Transverse colon (tissue), 4 donors: Measurements from ENCODE around the gene MYF5. TPM values are rescaled to one million over a fixed set of nuclear protein-coding genes. Genes with fewer than 3 reads are reported as not detected.

Experiments
- DNase-seq: peaks from one replicate; pipeline ENCODE4 v3.0.0-alpha.2; 2019
- H3K27ac ChIP-seq, 4 donors: fragments of 200-600 bp; sonication (generic); 2 replicates each; pipeline ENCODE4 v1.5.1; 2016 to 2018; ENCODE audit warnings: inconsistent platforms in 4 of 4
- H3K27me3 ChIP-seq: fragments of 200-600 bp; sonication (generic); 2 replicates; pipeline ENCODE4 v1.5.1; 2017; ENCODE audit warnings: inconsistent platforms
- H3K36me3 ChIP-seq, 4 donors: fragments of 200-600 bp; sonication (generic); 2 replicates each; pipeline ENCODE4 v1.5.1; 2017 to 2019; ENCODE audit warnings: inconsistent platforms in 4 of 4
- H3K4me1 ChIP-seq, 4 donors: fragments of 200-600 bp; sonication (generic); 2 replicates each; pipeline ENCODE4 v1.5.1; 2017 to 2020; ENCODE audit warnings: inconsistent platforms in 4 of 4
- H3K4me3 ChIP-seq, 4 donors: fragments of 200-600 bp; sonication (generic); 1 replicate in 1 of 4; 2 replicates in 3 of 4; pipeline versions ENCODE4 v1.5.1 to v1.6.1; 2017 to 2019; ENCODE audit warnings: inconsistent platforms in 4 of 4
- H3K9me3 ChIP-seq, 2 donors: fragments of 200-600 bp; sonication (generic); 2 replicates each; pipeline ENCODE4 v1.5.1; 2017 to 2019; ENCODE audit warnings: inconsistent platforms in 2 of 2
- CTCF ChIP-seq, 5 experiments: fragments of 200-600 bp in 3 of 5; fragments of 450-650 bp in 2 of 5; sonication (generic) in 3 of 5; IDR thresholded peaks; 1 replicate in 2 of 5; 2 replicates in 3 of 5; pipeline ENCODE4 v1.5.1; 2016 to 2017; ENCODE audit warnings: antibody characterized with exemption in 5 of 5, inconsistent platforms in 3 of 5, mild to moderate bottlenecking in 2 of 5, moderate library complexity in 1 of 5
- EP300 ChIP-seq: sonication (generic); formaldehyde crosslinking; IDR thresholded peaks from one replicate; pipeline ENCODE4 v1.6.1; 2017; ENCODE audit warnings: antibody characterized with exemption, low read depth
- POLR2A ChIP-seq: fragments of 450-650 bp; IDR thresholded peaks from one replicate; pipeline ENCODE4 v1.6.1; 2016; ENCODE audit warnings: antibody characterized with exemption, mild to moderate bottlenecking, moderate library complexity
- POLR2AphosphoS5 ChIP-seq, 3 donors: sonication (generic); formaldehyde crosslinking; IDR thresholded peaks; one replicate each; pipeline ENCODE4 v1.6.1; 2016; ENCODE audit warnings: antibody characterized with exemption in 3 of 3
- whole genome bisulfite sequencing, 2 donors: methylation state at CpG; one replicate each; pipeline ENCODE4 v1.1.5; 2018; ENCODE audit warnings: low coverage in 1 of 2; 5-methylcytosine and 5-hydroxymethylcytosine counted together
- in situ Hi-C, 4 donors: fragments of 200-750 bp; cut with MboI; loops; one replicate each; pipeline versions ENCODE4 v1.15.0 to v1.15.1; 2017; ENCODE audit warnings: low sequenced_read_pairs in 3 of 4, low pct_ligation_motif_present in 1 of 4, low pct_unique_long_range_greater_than_20kb in 1 of 4
- intact Hi-C: fragments of 100-400 bp; cut with DNase I; formaldehyde crosslinking; loops from one replicate; pipeline ENCODE4 v1.15.1; 2023; ENCODE audit warnings: low total_unique reads
- total RNA-seq, 4 donors: library from RNA; depleted of rRNA; stranded (reverse); fragments of >200 nt; gene quantifications; one replicate each; pipeline ENCODE4 v1.1.0, GENCODE V29; 2016

The MYF5 gene
- total RNA-seq, 4 donors from 2014 or later, result not detected

GRCh38 chr12:80698256-80698655 is 18.5 kb upstream of the MYF5 start:
- intact Hi-C loops, result no loop called here

DNA sequence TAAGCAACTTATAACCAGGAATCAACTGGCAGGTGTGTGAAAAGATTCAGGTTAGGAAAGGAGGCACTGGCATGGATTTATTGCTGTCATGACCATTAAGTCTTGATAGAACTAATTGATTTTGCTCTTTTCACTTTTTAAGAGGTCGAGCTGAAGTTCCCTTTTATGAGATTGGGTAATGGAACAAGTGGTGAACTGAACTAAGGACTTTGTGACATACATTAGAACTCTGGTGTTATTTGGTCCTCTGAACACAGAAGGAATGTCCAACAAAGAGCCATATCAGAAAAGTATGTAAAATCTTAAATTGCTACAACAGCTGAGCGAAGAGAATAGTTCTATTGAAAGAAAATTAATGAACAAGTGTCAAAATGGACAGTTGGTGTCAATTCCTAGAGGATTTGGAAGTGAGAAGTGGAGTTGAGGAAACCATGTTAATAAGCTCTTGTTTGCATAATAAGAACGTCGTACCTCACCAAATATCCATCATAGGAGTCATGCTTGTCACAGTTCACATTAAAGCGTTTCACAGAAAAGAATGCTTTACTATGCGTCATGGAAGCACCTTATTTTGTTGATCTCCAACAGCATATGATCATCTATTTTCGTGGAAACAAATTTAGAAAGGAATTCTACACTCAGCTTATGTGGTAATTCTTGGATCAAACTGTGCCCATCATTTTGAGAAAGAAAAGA is 17.7 kb upstream of the MYF5 start:
- DNase-seq, result no peak
- no peaks in the 10 kb centered on the region for H3K27me3 ChIP-seq
- 62 to 70% methylated on average over 7 of the region's 7 CpGs for WGBS, 2 donors
- no peak for TF ChIP-seq POLR2AphosphoS5 (IDR thresholded peaks at IDR 0.05)
- no peak overlapping the region for H3K4me3 ChIP-seq
- H3K4me1 ChIP-seq, result no peaks in the 10 kb centered on the region
- no peak overlapping the region for H3K27ac ChIP-seq
- H3K9me3 ChIP-seq, result no peaks in the 10 kb centered on the region
- H3K36me3 ChIP-seq, result no peaks in the 10 kb centered on the region
- in situ Hi-C loops, result no loop called here
- intact Hi-C loops, result no loop called here

More at GRCh38 chr12:80698256-80698655, 18.5 kb upstream of the MYF5 start:
- in situ Hi-C loops, result no loop called here
- no peak for DNase-seq
- WGBS, 2 donors, result 79 to 84% methylated on average over 7 of the region's 7 CpGs
- Histone ChIP-seq H3K4me3 (no peak overlapping the region), H3K27ac (no peak overlapping the region), H3K36me3 (no peaks in the 10 kb centered on the region), H3K9me3 (no peaks in the 10 kb centered on the region), H3K4me1 (no peaks in the 10 kb centered on the region), H3K27me3 (no peaks in the 10 kb centered on the region)
- TF ChIP-seq POLR2A (no peak), POLR2AphosphoS5 (IDR thresholded peaks at IDR 0.05) (no peak), EP300 (no peak), CTCF (IDR thresholded peaks at IDR 0.05) (no peak)

DNA sequence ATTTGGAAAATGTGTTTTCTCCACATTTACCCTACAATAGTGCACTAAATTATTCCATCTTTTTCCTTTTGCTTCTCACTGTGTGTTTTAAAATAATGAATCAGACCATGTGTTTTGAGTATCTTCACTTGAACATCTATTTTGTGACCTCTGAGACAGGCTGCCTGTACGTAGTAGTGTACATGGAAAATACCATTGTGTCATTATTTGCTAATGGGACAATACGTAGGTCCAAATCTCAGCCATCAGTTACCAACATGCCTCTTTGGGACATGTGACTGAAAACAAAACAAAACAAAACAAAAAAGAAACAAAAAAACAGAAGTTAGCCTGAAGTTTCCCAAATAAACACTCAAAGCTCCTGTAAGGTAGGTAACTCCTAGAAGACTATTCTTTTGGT is 16.4 kb upstream of the MYF5 start:
- 68 to 73% methylated on average over 2 of the region's 2 CpGs for WGBS, 2 donors
- no peaks in the 10 kb centered on the region for H3K36me3 ChIP-seq
- H3K27me3 ChIP-seq, result no peaks in the 10 kb centered on the region
- H3K27ac ChIP-seq, result no peak overlapping the region
- in situ Hi-C loops, result no loop called here
- no peak for TF ChIP-seq POLR2AphosphoS5 (IDR thresholded peaks at IDR 0.05)
- no peak for TF ChIP-seq CTCF (IDR thresholded peaks at IDR 0.05)
- TF ChIP-seq EP300, result no peak
- TF ChIP-seq POLR2A, result no peak
- DNase-seq, result no peak
- H3K4me3 ChIP-seq, result no peak overlapping the region
- intact Hi-C loops, result no loop called here
- H3K4me1 ChIP-seq, result no peaks in the 10 kb centered on the region
- no peaks in the 10 kb centered on the region for H3K9me3 ChIP-seq

DNA sequence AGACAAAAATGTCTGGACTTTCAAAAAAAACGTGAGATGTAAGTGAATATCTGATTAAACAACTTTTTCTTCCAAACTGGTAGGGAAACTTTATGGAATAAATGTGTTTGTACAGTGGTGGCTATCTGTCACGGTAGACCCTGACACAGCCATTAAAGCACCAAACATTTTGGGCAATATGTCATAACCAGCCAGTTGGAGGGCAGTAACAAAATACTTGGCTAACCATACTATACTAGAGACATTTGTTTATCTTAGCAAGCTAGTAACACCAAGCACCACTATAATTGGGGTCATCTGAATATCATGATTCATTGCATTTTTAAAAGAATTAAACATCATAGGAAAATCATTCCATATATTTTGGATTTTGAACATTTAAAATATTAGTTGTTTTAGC is 15.3 kb upstream of the MYF5 start:
- intact Hi-C loops (no loop called here), in situ Hi-C loops (no loop called here)
- Histone ChIP-seq H3K36me3 (no peaks in the 10 kb centered on the region), H3K27me3 (no peaks in the 10 kb centered on the region), H3K4me3 (no peak overlapping the region), H3K4me1 (no peaks in the 10 kb centered on the region), H3K27ac (no peak overlapping the region), H3K9me3 (no peaks in the 10 kb centered on the region)
- TF ChIP-seq EP300 (no peak), CTCF (IDR thresholded peaks at IDR 0.05) (no peak), POLR2AphosphoS5 (IDR thresholded peaks at IDR 0.05) (no peak), POLR2A (no peak)
- no peak for DNase-seq
- 50 to 67% methylated on average over 2 of the region's 2 CpGs for WGBS, 2 donors
